GM15510 (cell line): ENCODE measurements around the gene RBM20.

ENCODE experiments used
- POLR2A ChIP-seq: IDR thresholded peaks from 3 replicates; pipeline ENCODE4 v1.6.1; 2011; ENCODE audit warnings: borderline replicate concordance; ENCODE audit not compliant: insufficient read length; ENCODE audit errors: extremely low read depth

Gene RBM20

DNA sequence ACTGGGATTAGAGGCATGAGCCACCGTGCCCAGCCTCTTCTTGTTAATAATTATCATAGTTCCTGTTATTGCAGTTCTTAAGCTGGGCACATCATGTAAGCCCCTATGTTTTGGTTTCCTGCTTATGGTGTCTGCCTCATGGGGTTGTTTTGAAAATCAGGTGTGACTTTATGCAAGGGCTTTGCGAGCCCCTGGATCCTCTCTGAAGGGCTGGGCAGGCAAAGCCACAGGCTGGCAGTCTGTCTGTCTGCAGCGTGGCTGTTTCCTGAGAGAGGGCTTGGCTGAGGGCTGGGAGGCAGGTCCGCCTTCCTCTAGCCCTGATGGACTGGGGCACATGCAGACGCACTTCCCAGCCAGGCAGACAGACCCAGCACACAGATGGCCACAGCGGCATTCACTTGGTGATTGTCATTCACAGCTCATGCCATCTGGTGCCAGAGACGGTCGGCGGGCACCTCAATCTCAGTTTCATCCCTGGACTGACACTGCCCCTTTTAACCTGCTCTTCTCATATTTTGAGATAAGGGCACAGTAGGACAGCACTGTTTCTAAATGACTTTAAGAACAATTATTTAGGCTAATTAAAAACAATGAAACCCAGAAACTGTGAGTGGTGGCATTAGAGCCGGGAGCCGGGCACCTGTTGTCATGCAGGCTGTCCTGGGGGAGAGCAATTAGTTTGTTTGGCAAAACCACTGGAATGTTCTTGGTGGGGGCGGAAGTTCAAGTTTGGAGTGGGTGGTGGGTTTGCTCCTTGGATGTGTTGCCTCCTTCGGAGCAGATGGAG lies 35.5 kb downstream of the RBM20 start:
- no peak for TF ChIP-seq POLR2A

DNA sequence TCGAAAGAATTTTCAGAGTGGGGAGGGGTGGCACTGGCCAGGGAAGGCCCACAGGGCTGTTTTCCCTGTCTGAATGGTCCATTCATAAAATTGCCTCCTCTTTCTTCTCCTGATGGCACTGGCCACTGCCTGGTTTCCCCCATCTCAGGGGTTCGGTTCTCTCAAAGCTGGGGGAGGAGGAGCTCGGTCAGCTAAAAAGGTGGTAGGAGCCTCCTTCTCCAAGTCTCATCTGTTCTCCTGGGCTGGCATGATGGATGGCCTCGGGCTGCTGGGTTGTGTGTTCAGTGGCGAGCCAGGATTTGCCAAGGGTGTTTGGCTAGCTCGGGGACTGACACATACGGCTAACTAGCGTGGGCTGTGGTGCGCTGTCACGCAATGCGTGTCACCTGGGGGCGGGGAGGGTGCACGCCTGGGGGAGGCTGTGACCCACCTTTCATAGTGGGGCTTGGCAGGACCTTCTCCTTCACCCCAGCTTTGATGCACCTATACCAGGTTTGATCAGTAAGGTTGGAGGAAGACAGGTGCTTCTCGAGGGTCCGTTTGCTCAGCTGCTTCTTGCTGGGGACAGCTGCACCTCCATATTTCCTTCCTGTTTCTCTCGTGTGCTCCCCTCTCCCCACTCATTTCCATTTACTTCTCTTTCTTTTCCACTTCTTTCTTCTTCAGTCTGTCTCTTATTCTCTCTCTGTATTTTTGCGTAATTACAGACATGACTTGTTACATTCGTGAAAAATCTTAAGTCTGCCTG lies 36.3 kb downstream of the RBM20 start:
- no peak for TF ChIP-seq POLR2A

DNA sequence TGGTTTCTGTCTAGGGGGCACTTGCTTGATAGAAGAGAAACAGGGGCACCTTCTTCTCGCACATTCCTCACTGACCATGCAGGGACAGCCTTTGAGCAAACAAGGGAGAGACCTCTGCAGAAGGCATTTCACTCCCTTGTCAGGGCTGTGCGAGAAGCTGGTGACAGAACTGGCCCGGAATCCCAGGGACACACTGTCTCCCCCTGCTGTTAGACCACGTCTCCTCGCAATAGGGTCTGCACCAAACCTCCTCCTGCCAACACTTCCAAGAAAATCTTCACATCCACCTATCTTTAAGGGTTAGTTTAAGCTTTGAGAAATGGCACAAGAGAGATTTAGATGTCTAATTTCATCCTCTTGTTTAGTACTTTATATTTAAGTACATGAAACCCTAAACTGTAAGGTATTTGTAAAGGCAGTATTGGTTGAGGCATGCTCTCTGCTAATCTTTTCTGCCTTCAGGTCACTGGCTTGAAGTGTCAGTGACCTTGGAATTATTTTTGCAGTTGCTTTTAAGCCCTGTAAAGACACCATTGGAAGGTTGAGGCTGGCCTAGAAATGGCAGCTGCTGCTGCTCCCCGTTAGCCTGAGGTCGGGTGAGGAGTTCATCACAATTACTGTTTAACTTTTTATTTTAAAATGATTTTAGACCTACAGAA lies 37.0 kb downstream of the RBM20 start:
- TF ChIP-seq POLR2A = no peak

DNA sequence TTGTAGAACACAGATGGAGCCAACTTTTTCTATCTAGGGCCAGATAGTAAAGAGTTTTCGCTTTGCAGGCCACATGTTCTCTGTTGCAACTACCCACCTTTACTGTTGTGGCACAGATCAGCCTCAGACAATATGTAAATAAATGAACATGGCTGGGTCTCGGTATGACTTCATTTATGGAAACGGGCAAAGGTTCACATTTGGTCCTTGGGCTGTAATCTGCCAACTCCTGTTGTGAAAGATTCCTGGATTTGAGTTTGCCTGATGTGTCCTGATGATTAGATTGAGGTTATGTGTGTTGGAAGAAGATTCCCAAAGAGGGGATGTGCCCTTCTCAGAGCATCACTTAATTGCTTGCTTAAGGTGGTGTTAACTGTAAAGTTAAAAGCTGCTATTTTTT lies 38.2 kb downstream of the RBM20 start:
- TF ChIP-seq POLR2A = no peak

DNA sequence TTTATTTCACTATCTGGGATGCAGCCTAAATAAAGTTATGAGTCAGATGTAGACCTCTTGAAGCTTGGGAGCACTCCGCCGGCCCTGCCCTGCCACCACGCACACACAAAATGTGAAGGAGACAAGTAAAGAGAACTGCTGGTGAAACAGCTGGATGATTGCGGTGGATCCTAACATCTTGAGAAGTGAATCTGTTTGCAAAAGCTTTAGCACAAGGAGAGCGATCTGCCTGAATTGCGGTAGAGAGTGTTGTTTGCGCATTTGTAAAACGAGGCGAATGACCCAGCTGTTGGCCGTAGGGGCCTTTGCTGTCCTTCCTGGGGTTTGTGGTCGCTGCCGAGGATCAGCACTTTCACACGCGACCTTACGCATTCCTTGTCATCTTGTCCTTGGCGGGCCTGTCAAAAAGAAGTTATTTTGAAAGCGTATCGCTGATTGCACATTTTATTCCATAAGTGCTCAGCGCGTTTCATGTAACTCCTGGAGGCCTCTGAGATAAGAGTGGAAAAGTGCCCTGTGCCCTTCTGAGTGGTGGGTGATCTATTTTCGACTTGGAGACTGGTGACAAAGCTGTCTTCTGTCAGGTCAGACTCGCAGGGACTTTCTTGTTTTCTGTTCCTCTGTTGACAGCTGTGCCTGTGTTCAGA lies 40.8 kb downstream of the RBM20 start:
- no peak for TF ChIP-seq POLR2A

DNA sequence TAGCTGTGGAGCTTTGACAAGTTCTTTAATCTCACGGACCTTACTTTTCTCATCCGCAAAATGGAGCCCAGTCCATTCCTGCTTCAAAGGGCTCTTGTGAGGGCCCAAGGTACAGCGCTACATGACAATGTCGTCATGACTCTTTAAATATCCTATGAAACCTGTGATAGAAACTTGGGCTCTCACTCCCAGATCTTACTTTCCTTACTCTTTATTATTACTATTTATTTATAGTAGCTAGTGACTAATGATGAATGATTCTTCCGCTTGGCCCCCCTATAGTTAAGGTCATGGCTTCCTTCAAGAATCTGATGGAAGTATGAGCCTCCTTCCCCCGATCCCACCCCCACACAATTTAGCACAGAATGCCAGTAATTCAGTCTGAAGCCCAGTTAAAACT lies 41.9 kb downstream of the RBM20 start:
- no peak for TF ChIP-seq POLR2A

DNA sequence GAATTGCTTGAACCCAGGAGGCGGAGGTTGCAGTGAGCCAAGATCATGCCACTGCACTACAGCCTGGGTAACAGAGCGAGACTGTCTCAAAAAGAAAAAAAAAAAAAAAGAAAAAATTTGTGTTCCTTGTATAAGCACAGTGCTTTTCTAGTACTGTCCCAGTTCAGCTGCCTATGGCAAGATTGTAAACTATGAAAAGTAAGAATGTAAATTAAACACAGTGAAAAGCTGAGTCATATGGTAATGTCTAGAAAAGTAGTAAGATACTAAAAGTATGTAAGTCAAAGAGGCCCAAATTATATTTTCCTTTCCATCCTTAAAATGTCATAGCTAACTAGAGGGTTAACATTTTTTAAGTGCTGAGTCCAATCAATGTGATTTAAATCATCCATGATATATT lies 42.8 kb downstream of the RBM20 start:
- TF ChIP-seq POLR2A = no peak

DNA sequence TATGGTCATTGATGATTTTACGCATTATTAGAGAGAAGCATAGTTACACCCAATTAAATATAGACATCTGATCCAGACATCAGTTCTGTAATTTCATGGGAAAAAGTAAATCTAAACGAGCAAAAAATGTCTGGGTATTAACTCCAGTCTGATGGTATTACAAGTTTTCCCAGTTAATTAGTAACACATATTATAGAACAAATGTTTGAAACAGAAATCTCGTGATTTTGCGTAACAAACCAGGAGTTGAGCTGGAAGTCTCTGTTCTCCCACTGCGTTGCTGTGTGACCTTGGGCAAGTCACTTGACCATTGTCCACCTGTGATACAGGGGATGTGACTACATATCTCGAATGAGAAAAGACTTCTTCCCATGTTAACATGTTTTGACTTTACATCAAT lies 43.3 kb downstream of the RBM20 start:
- no peak for TF ChIP-seq POLR2A

DNA sequence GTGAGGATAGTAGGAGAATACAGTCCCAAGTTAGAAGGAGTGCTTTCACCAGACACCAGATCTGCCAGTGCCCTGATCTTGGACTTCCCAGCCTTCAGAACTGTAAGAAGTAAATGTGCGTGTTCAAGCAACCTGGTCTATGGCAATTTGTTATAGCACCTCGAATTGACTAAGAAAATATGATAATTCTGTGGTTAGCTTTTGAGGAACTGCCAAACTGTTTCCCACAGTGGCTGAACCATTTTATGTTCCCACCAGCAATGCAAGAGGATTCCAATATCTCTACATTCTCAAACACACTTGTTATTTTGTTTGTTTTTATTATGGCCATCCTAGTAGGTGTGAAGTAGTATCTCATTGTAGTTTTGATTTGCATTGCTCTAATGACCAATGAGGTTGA lies 47.0 kb downstream of the RBM20 start:
- no peak for TF ChIP-seq POLR2A

DNA sequence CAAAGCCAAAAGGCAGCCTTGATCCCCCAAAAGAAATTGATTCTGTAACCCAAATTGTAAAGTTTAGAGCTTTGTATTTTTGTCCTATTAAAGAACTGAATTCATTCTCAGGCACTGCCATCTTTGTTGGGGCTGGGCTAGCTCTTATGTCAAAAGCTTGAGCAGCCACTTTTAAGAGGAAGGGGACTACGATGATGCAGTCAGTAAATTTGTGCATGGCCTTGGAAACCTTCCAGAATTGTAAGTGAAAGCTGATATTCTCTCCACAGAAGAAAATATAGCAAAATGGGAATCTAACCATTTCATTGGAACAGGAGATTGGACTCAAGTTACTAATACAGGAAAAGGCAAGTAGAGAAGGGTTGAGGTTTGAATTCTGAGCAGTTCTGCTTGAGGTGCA lies 50.1 kb downstream of the RBM20 start:
- TF ChIP-seq POLR2A = no peak

DNA sequence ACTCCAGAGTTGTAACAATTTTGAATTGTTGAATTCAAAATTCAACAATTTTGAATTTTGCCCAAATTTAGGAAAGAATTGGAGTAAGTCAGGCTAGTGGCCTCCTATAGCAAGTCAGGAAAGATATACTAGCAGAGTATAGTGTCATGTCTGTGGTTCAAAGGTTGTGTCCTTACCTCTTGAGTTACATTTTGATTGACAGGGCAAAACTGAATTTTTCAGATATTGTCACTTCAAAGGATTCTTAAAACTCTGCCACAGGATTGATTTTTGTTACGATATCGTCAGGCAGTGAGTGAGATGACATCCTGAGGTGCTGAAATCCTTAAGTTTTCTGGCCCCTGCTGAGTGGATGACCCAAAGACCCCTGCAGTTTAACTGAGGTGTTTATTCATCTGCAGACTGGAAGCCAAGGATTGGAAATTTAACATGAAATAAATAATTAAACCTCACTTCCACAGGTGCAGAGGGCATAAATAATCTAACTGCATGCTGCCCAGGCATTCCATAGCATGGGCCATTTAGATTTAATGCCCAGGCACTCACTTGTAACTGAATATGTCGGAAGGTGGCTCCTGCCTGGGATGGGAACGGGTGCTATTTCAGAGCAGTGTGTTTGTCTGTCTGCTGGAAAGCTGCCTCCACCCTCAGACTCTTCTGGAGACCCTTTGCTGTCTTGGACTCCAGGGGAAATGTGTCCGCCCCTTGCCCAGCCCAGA lies 50.8 kb downstream of the RBM20 start:
- no peak for TF ChIP-seq POLR2A

DNA sequence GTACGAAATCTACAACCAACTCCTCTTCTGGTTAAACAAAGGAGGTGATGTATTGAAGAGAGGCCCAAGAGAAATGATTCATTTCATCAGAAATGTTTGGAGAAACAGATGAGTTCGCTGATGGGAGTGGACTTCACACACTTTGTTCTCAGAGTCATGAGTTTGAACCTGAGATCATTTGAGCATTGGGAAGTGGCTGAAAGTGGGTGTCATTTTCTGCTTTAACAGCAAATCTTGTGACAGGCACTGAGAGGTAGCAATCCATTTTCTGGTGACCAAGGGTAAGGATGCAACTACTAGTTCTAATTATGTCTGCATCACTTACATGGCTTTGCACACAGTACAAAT lies 51.4 kb downstream of the RBM20 start:
- TF ChIP-seq POLR2A = no peak

DNA sequence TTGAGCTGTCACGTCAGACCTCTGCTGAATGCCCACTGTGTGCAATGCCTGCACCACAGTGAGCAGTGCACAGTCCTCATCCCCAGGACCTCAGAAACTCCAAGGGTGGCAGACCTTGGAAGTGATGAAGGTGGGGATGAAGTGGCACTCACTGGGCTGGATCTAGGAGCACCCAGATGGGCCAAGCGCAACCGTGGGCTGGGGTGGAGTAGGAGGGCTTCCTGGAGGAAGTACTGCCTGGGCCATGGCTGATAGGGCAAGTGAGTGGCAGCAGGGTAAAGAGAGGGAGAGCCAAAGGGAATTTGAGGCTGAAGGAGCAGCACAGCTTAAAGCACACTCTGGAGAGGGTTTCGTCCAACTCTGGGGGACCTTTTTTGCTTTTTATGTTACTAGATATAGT lies 52.3 kb downstream of the RBM20 start:
- no peak for TF ChIP-seq POLR2A

DNA sequence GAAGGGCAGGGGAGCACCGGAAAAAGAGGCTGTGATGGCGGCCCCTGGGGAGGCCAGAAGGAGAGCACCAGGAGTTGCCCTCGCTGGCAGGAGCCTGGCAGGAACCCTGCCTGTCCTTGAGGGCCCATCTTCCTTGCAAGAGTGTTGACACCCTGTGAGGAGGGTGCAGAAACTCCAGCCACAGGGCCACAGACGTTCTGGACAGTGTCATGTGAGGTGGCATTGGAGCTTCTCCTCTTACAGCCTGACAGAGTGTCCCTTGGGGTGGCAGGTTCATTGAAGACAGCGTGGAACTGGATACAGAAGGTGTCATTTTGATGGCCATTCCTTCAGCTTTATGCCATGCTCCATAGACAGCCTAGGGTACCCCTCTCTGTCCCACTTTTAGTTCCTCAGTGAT lies 54.2 kb downstream of the RBM20 start:
- no peak for TF ChIP-seq POLR2A
